Endothelial cell of umbilical vein (primary cell): ENCODE data around the gene SIRT5. TPM values are rescaled to one million over a fixed set of nuclear protein-coding genes. Genes with fewer than 3 reads are reported as not detected.

Experiments
- BruUV-seq: library from RNA; stranded (reverse); fragments of 400-500 nt; replicated peaks from 2 replicates; lab custom pipeline; 2021; lab: Mats Ljungman, UMichigan
- CTCF ChIA-PET: fragments of 300-600, 350-600 bp; sonication (Branson Sonifier 250); formaldehyde crosslinking; loops from one replicate; lab custom pipeline; 2021; ENCODE audit warnings: antibody characterized with exemption, inconsistent platforms; lab: Charles Lee
- POLR2A ChIA-PET: fragments of 300-600, 350-600 bp; sonication (Branson Sonifier 250); formaldehyde crosslinking; loops from one replicate; lab custom pipeline; 2021; ENCODE audit warnings: antibody characterized with exemption, inconsistent platforms; lab: Charles Lee
- DNase-seq: peaks from one replicate; pipeline ENCODE4 v3.0.0-alpha.2; 2011; ENCODE audit warnings: low read depth, low spot score
- FAIRE-seq: peaks from 2 replicates; lab custom pipeline; 2011; peaks lifted over from hg19 to GRCh38; lab: Jason Lieb, UNC
- H2AFZ ChIP-seq: 2 replicates; pipeline ENCODE4 v1.6.0; 2012; ENCODE audit warnings: low read depth, low read length, control low read depth, inconsistent platforms
- H3K27ac ChIP-seq: 2 replicates; pipeline ENCODE4 v1.5.1; 2011; ENCODE audit warnings: low read depth, mild to moderate bottlenecking, control low read depth, low read length, moderate library complexity; ENCODE audit not compliant: insufficient read depth
- H3K27me3 ChIP-seq, 2 experiments: 2 replicates each; pipeline versions ENCODE4 v1.6.0 to v1.6.1; 2011; ENCODE audit warnings: low read length in 2 of 2, mixed read lengths in 1 of 2; ENCODE audit not compliant: control insufficient read depth in 2 of 2, insufficient read depth in 2 of 2
- H3K36me3 ChIP-seq, 2 experiments: 2 replicates in 1 of 2; 3 replicates in 1 of 2; pipeline ENCODE4 v1.5.1; 2011; ENCODE audit warnings: low read length in 2 of 2, mild to moderate bottlenecking in 1 of 2, moderate library complexity in 1 of 2; ENCODE audit not compliant: control insufficient read depth in 2 of 2, insufficient read depth in 2 of 2; ENCODE audit errors: extremely low read depth in 1 of 2
- H3K4me1 ChIP-seq: 3 replicates; pipeline ENCODE4 v1.5.1; 2011; ENCODE audit warnings: mild to moderate bottlenecking, low read length; ENCODE audit not compliant: control insufficient read depth, insufficient read depth; ENCODE audit errors: extremely low read depth
- H3K4me2 ChIP-seq: 2 replicates; pipeline ENCODE4 v1.6.1; 2011; ENCODE audit warnings: low read length, control low read depth, mixed read lengths; ENCODE audit not compliant: insufficient read depth
- H3K4me3 ChIP-seq, 3 experiments: fragments of 200-600 bp in 1 of 3; sonication (generic), shearing (Covaris generic) in 1 of 3; replicated peaks in 1 of 3; 2 replicates each; pipeline ENCODE4 v1.5.1; 2011 to 2016; ENCODE audit warnings: control low read depth in 3 of 3, low read length in 3 of 3, mild to moderate bottlenecking in 2 of 3, inconsistent platforms in 1 of 3, low read depth in 1 of 3, moderate library complexity in 1 of 3; ENCODE audit not compliant: insufficient read depth in 1 of 3
- H3K79me2 ChIP-seq: 2 replicates; pipeline ENCODE4 v1.6.0; 2012; ENCODE audit warnings: low read length, inconsistent platforms; ENCODE audit not compliant: control insufficient read depth, insufficient read depth
- H3K9ac ChIP-seq: replicated peaks from 2 replicates; pipeline ENCODE3; 2011; ENCODE audit warnings: low read length, control low read depth; ENCODE audit not compliant: insufficient read depth; ENCODE audit errors: extremely low read depth
- H3K9me1 ChIP-seq: replicated peaks from 3 replicates; pipeline ENCODE4 v1.6.0; 2011; ENCODE audit warnings: mild to moderate bottlenecking, low read length; ENCODE audit not compliant: control insufficient read depth, insufficient read depth; ENCODE audit errors: extremely low read depth
- H3K9me3 ChIP-seq: replicated peaks from 2 replicates; pipeline ENCODE4 v1.5.1; 2012; ENCODE audit warnings: low read length, inconsistent platforms; ENCODE audit not compliant: control insufficient read depth, insufficient read depth
- H4K20me1 ChIP-seq: replicated peaks from 2 replicates; pipeline ENCODE3; 2011; ENCODE audit warnings: mild to moderate bottlenecking, low read length; ENCODE audit not compliant: control insufficient read depth, insufficient read depth; ENCODE audit errors: extremely low read depth
- EZH2 ChIP-seq: IDR thresholded peaks from 2 replicates; pipeline ENCODE4 v1.6.1; 2012; ENCODE audit warnings: borderline replicate concordance, low read depth, mild to moderate bottlenecking, moderate library complexity, low read length, inconsistent platforms; ENCODE audit not compliant: severe bottlenecking
- FOS ChIP-seq: IDR thresholded peaks from 2 replicates; pipeline ENCODE4 v1.6.1; 2011; ENCODE audit warnings: mild to moderate bottlenecking, low read length, moderate library complexity, borderline replicate concordance; ENCODE audit not compliant: insufficient read depth
- GATA2 ChIP-seq: IDR thresholded peaks from 2 replicates; pipeline ENCODE4 v1.7.0; 2011; ENCODE audit warnings: low read depth, mild to moderate bottlenecking, moderate library complexity, mixed read lengths, low read length; ENCODE audit not compliant: insufficient read length, insufficient read depth
- JUN ChIP-seq: IDR thresholded peaks from 2 replicates; pipeline ENCODE4 v1.6.1; 2011; ENCODE audit warnings: borderline replicate concordance, low read depth; ENCODE audit not compliant: insufficient read length, insufficient read depth
- MYC ChIP-seq: IDR thresholded peaks from one replicate; pipeline ENCODE4 v1.6.1; 2011; ENCODE audit warnings: mild to moderate bottlenecking, low read depth, low read length
- POLR2A ChIP-seq: IDR thresholded peaks from 2 replicates; pipeline ENCODE4 v1.6.1; 2012; ENCODE audit warnings: low read depth, mild to moderate bottlenecking, control low read depth, low read length
- POLR2AphosphoS5 ChIP-seq: IDR thresholded peaks from 2 replicates; pipeline ENCODE4 v1.6.1; 2012; ENCODE audit warnings: low read depth, mild to moderate bottlenecking, control low read depth, low read length, moderate library complexity; ENCODE audit not compliant: insufficient read depth
- dilution Hi-C: fragments of 300-500 bp; cut with MboI; formaldehyde crosslinking; loops from one replicate; pipeline ENCODE4 v1.15.0; 2019; ENCODE audit warnings: low sequenced_read_pairs; ENCODE audit not compliant: extremely low pct_ligation_motif_present
- intact Hi-C: fragments of 100-400 bp; cut with micrococcal nuclease; formaldehyde crosslinking; loops from one replicate; pipeline ENCODE4 v1.10.0; 2022
- polyA plus RNA-seq, 4 experiments: library from polyadenylated mRNA; depleted of rRNA in 3 of 4; stranded (reverse) in 3 of 4; unstranded in 1 of 4; fragments of >200 nt; gene quantifications; 2 replicates each; pipeline versions ENCODE4 v1.2.1 to v1.2.3, GENCODE V29; 2011 to 2012; ENCODE audit warnings: missing spikeins in 1 of 4
- total RNA-seq: library from RNA; stranded (reverse); gene quantifications from 2 replicates; pipeline ENCODE4 v1.2.3, GENCODE V29; 2021
- TF ChIP-seq, protein P1 (sequence below), 2 donors: IDR thresholded peaks; 1 replicate in 1 of 2; 2 replicates in 1 of 2; pipeline ENCODE4 v1.5.1; 2011; ENCODE audit warnings: low read length in 2 of 2, mild to moderate bottlenecking in 2 of 2, moderate library complexity in 2 of 2, control low read depth in 1 of 2, inconsistent platforms in 1 of 2, low read depth in 1 of 2; ENCODE audit not compliant: insufficient read depth in 1 of 2; ENCODE audit errors: extremely low read depth in 1 of 2
- TF ChIP-seq, protein P2 (sequence below): IDR thresholded peaks from 2 replicates; pipeline ENCODE4 v1.6.1; 2011; ENCODE audit not compliant: insufficient read depth, insufficient read length

Gene SIRT5
- total and polyA plus RNA-seq, 2 donors (not counting 3 experiments of a cell fraction or from before 2014, with no cell fraction given): 4.7 to 7.2 TPM

DNA sequence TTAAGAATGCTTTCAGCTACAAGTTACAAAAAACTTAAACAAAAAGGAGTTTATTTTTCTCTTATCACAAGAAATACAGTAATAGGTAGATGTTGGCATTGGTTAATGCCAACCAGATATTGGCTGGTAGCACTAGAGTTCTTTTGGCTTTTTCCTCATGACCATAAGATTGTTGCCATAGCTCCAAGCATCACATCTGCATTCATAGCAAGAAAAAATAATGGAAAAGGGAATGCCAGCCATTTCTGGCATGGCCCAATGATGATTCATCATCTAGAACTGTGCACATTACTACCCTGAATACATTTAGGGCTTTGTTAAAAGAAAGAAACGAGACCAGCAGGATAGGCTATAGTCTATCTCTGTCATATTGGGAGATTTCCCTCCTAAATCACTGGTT is 20.8 kb upstream of the SIRT5 start:
- Histone ChIP-seq H3K4me3 (no peak overlapping the region), H3K4me1 (peaks cover 10% of the 10 kb centered on the region), H4K20me1 (no peaks in the 10 kb centered on the region), H2AFZ (no peak overlapping the region), H3K9me1 (no peaks in the 10 kb centered on the region), H3K36me3 (no peaks in the 10 kb centered on the region), H3K27ac (no peak overlapping the region), H3K9me3 (no peaks in the 10 kb centered on the region), H3K4me2 (no peak overlapping the region), H3K27me3 (no peaks in the 10 kb centered on the region), H3K9ac (no peak overlapping the region), H3K79me2 (no peaks in the 10 kb centered on the region)
- dilution Hi-C loops (loop anchor here (25.0 kb wide), 1 partner anchor 216 kb away; the partner anchor contains the start of gene TBC1D7), intact Hi-C loops (no loop called here)
- CTCF ChIA-PET: interaction anchor here (1.5 to 6.7 kb wide), 2 partner anchors 16 to 20 kb away, joined by 4 to 62 read pairs; partner anchors contain the start of gene SIRT5
- BruUV-seq: no TSS peak
- TF ChIP-seq POLR2A: no peak
- no peak for TF ChIP-seq MYC
- no peak for TF ChIP-seq GATA2
- TF ChIP-seq JUN: no peak
- TF ChIP-seq FOS: no peak
- TF ChIP-seq, protein P1, sequence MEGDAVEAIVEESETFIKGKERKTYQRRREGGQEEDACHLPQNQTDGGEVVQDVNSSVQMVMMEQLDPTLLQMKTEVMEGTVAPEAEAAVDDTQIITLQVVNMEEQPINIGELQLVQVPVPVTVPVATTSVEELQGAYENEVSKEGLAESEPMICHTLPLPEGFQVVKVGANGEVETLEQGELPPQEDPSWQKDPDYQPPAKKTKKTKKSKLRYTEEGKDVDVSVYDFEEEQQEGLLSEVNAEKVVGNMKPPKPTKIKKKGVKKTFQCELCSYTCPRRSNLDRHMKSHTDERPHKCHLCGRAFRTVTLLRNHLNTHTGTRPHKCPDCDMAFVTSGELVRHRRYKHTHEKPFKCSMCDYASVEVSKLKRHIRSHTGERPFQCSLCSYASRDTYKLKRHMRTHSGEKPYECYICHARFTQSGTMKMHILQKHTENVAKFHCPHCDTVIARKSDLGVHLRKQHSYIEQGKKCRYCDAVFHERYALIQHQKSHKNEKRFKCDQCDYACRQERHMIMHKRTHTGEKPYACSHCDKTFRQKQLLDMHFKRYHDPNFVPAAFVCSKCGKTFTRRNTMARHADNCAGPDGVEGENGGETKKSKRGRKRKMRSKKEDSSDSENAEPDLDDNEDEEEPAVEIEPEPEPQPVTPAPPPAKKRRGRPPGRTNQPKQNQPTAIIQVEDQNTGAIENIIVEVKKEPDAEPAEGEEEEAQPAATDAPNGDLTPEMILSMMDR (IDR thresholded peaks at IDR 0.05; ENCODE audit: extremely low read depth in 1 of 2, insufficient read depth in 1 of 2, low read depth in 1 of 2, low read length in 2 of 2): no peak
- no peak for TF ChIP-seq POLR2AphosphoS5
- TF ChIP-seq, protein P2, sequence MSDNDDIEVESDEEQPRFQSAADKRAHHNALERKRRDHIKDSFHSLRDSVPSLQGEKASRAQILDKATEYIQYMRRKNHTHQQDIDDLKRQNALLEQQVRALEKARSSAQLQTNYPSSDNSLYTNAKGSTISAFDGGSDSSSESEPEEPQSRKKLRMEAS: no peak
- no peak for TF ChIP-seq EZH2
- POLR2A ChIA-PET: no interaction called here
- DNase-seq (no peak), FAIRE-seq (no peak)
